Gastrocnemius medialis (tissue), 4 donors: ENCODE measurements around the gene MYO16.

Experiments
- CTCF ChIP-seq, 5 experiments: fragments of 450-650 bp in 3 of 5; fragments of 200-600 bp in 2 of 5; sonication (generic) in 2 of 5; IDR thresholded peaks in 4 of 5; conservative IDR thresholded peaks in 1 of 5; 1 replicate in 4 of 5; 2 replicates in 1 of 5; pipeline ENCODE4 v1.5.1; 2016 to 2019; ENCODE audit warnings: antibody characterized with exemption in 5 of 5, mild to moderate bottlenecking in 3 of 5, moderate library complexity in 3 of 5
- POLR2A ChIP-seq, 2 donors: fragments of 450-650 bp; IDR thresholded peaks; one replicate each; pipeline ENCODE4 v1.6.1; 2017; ENCODE audit warnings: antibody characterized with exemption in 2 of 2, mild to moderate bottlenecking in 2 of 2, moderate library complexity in 2 of 2

DNA sequence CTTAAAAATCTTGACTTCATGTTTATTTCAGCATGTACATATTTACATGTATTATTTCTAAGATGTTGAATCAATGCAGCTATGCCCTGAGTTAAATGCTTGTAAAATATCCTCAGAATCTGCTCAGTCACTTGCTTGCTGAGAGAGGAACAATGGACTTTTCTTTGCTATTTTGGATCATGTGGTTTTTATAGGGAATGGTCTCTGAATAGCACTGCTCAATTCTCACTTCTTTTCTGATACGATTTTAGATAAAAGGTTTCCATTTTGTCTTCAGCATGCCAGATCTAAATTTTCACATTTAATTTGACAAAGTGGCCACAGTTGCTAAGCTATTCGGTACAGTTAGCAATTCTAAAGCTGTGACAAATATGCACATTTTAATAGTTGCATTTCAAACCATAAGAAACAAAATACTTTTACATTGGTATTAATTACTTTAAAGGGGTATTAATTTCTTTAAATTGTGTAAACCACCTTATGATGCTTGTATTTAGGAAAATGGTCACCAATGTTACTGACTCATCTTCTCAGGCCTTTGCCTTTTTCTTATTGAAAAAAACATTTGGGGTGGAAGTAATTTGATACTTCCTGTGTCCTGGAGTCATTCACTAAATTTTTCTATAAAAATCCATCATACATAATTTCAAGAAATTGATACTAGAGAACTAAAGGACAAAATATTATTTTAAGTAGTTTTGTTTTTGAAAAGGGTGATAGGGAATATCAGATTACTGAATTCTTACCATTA, 113.5 kb downstream of the MYO16 start:
- TF ChIP-seq CTCF (IDR thresholded peaks at IDR 0.05 in 4 of 5, conservative IDR thresholded peaks at IDR 0.05 in 1 of 5), result no peak
- no peak for TF ChIP-seq POLR2A (IDR thresholded peaks at IDR 0.05)
